NB4 (cell line): ENCODE data around the gene PML.
"Not testable (repeated sequence)": the region's sequence is repeated elsewhere in the genome, so short reads cannot be mapped to it uniquely, and the experiment has no call there.

ENCODE experiments used
- CTCF ChIP-seq: IDR thresholded peaks from one replicate; pipeline ENCODE4 v1.5.1; 2012; ENCODE audit warnings: low read depth, low read length
- POLR2A ChIP-seq: IDR thresholded peaks from 2 replicates; pipeline ENCODE4 v1.6.1; 2011; ENCODE audit warnings: mild to moderate bottlenecking; ENCODE audit not compliant: insufficient read length; ENCODE audit errors: extremely low read depth

DNA sequence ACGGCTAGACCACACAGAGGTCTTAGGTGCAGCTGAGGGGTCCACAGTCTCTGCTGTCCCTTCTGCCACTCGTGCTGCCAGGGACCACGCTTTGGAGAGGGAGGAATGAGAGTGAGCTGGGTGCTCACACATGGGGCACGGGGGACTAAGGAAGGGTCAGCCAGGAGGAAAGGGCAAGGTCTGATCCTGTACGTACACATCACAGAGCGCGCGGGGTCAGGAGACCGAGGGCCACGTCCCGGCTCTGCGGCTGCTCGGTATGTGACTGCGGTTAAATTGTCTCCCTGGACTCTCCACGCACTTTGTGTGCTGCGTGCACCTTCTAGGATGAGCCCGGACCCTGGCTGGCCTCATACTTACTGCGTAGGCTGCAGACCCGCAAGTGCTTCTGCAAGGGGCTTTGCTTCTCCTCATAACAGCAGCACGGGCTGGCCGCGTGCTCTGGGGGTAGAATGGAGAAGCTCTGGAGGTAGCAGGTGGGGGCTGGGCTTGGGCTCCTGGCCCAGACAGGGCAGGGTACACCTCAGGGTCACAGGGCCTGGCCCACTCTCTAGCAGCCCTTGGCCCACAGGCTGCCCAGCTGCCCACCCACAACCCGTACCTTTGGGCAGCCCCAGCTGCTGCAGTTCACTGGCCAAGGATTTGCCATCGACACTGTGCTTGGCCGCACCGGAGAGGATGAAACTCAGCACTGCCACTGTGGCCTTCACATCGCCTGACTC lies 102.4 kb downstream of the PML start:
- not testable (repeated sequence) for TF ChIP-seq CTCF, POLR2A
